ENCODE results near the gene IL1RAPL1.
"Not testable (repeated sequence)": the region's sequence is repeated elsewhere in the genome, so short reads cannot be mapped to it uniquely, and the experiment has no call there.

IL1RAPL1 gene

GRCh38 chrX:28800671-28801070 is 213.4 kb downstream of the IL1RAPL1 start:
- DNase-seq, result not testable (repeated sequence)

GRCh38 chrX:28802625-28803024 is 215.4 kb downstream of the IL1RAPL1 start:
- DNase-seq, result no peak

DNA sequence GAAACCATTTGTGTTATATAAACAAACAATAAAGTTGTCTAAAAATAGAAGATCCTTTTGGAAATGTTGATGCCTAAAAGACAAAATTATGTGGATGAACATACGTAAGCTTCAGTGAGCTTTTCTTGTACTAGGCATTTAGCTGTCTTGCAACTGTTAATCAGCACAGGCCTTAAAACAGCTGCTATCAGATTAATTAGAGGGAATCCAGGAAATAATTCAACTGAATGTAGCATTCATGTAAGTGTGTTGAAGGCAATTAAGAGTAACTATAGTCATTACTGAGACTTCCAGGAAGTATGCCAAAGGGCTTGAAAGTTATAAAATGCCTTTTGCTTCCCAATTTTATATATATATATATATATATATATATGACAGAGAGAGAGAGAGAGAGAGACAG is 248.7 kb downstream of the IL1RAPL1 start:
- DNase-seq, result no peak

DNA sequence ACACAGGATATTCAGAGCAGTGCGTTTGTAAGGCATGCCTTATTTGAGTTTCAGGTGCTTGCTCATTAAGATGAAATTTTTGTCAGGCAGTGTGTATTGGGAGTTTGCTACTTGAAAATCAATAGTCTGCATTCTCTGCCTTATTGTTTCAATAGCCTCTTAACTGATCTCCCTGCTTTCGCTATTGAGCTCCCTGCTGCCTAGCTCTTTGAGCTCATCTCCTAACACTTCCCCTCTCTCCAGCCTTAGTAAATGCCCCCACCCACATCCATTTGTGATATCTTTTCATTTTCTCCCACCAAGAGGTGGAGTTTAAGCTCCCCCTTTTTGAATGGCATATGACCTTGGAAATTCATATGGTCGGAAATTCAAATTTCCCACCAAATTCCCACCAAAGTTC is 256.6 kb downstream of the IL1RAPL1 start:
- DNase-seq, result no peak

DNA sequence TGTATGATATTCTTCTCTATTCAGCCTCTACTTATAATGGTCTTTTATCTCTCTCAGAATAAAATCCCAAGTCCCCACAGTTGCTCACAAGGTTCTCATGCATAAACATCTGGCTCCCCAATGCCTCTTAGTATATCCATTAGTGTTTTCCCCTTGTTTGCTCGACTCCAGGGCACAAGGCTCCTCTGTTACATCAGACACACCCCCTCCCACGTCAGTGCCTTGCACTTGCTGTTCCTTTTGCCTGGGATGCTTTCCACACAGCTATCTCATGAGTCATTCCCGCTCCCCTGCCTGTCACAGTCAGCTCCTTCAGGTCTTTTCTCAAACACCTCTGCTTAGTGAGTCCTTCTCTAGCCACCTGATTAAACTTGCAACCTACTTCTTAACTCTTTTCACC is 260.2 kb downstream of the IL1RAPL1 start:
- DNase-seq, result no peak

- DNase-seq, result no peak
Observed at GRCh38 chrX:28848707-28849106, 261.5 kb downstream of the IL1RAPL1 start.

GRCh38 chrX:28850955-28851354 is 263.7 kb downstream of the IL1RAPL1 start:
- DNase-seq, result no peak

DNA sequence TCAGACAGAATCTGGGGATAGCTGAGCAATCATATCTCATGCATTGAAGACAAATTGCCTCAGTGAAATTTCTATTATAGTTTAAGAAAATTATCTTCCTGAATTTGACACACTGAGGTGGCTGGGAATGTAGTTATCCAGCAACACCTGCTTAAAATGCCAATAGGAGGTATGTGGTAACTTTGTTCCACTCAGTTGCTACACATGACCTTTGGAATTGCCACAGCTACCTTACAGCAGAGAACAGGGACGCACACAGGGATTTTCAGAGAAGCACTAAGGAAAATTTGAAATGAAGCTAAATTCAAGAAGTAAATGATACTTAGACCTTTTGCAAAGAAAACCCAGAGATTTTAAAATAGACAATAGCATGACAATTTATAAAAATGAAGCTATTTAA is 264.6 kb downstream of the IL1RAPL1 start:
- no peak for DNase-seq

- DNase-seq, result no peak
Observed at GRCh38 chrX:28854637-28855036, 267.4 kb downstream of the IL1RAPL1 start.

GRCh38 chrX:28876408-28876807 is 289.2 kb downstream of the IL1RAPL1 start:
- DNase-seq, result no peak

GRCh38 chrX:28876901-28877300 is 289.7 kb downstream of the IL1RAPL1 start:
- no peak for DNase-seq

DNA sequence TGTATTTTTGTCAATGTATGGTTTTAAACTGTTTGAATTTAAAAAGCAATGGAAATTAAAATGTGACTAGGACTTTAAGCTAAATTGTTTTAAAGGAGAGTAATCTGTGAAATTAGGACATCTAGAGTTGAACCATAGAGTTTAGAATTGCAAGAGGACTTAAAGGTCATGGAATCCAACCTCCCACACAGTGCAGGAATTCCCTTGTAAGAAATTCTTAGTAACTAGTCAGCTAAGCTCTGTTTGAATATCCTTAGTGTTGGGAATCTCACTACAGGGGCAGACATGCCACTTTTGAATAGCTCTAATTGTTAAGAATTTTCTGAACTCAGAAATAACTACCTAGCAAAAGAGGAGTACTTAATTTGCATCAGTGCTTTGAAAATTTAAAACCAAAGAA is 292.9 kb downstream of the IL1RAPL1 start:
- DNase-seq, result no peak

GRCh38 chrX:28884823-28885222 is 297.6 kb downstream of the IL1RAPL1 start:
- DNase-seq, result no peak

DNA sequence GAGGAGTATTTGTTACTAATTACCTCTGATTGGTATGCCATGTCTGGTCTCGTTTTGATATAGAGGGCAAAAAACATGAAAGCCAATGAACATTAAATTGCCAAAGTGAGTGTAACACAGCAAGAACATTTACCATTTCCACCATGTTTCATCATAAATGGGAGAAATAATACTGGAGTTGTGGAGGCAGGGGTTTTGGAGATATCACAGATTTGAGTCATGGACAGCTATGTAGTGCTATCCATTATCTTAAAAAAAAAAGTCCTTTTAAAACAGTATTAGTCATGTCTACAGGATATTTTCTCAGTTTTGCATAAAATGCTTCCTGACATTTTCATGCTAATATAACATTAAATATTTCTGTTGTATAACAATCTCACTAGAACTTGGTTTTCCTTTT is 301.2 kb downstream of the IL1RAPL1 start:
- DNase-seq, result no peak

DNA sequence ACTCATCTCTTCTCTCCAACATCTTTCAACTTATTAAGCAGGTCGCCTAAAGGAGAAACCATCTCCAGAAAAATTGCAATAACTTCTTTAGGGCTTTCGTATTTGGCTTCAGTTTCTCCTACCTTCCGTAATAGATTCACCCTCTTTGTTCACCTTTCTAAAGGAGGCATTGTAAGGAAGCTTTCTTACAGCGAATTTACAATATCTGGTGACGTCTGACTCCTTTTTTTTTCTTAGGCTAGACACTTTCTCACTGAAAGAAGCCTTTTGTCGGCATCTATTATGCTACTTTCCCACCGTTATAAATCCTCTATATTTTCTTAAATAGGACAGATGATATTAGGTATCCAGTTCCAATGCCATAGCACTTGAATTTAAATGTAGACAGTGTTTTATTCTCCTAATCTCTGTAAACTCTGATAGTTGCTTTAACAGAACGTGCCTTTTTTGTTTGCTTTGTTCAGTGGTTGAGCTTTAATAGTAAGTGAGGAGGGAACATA is 302.4 kb downstream of the IL1RAPL1 start:
- DNase-seq, result no peak

GRCh38 chrX:28901637-28902036 is 314.4 kb downstream of the IL1RAPL1 start:
- no peak for DNase-seq

DNA sequence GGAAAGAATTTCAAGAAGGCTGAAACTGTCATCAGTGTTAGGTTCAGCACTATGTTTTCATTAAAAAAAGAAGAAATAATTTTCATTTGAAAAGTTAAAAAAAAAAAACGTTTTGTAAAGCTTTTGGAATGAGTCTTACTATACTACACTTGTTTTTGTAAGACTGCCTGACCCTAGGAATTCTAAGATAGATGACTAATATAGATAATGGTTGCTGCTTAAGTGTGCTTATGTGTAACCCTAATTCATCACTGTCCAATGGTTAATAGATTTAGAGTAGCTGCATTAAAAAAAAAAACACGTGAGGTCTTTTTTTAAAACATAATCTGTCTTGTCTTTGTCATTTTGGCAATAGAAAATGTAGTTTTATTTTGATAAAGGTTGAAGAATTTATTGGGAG is 323.2 kb downstream of the IL1RAPL1 start:
- DNase-seq, result no peak

GRCh38 chrX:28920153-28920943 is 333.1 kb downstream of the IL1RAPL1 start:
- DNase-seq, result no peak

DNA sequence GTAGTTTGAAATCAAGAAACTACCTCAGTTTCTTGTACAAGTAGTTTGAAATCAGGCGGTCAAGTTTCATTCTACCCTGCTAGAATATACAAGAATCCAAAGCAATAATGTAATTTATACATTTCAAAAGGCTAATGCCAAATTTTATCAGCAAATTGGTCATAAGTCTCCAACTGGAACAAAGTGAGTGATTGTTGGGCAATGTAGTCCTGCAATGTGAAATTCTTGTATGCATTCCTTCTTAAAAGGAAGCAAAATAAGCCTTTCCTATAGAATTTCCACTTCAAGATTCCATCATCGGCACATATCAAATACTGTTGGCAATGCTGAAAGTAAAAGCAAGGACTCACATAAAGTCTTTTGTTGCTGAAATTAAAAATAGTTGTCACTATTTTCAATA is 334.9 kb downstream of the IL1RAPL1 start:
- no peak for DNase-seq

GRCh38 chrX:28946846-28947245 is 359.6 kb downstream of the IL1RAPL1 start:
- DNase-seq, result no peak

DNA sequence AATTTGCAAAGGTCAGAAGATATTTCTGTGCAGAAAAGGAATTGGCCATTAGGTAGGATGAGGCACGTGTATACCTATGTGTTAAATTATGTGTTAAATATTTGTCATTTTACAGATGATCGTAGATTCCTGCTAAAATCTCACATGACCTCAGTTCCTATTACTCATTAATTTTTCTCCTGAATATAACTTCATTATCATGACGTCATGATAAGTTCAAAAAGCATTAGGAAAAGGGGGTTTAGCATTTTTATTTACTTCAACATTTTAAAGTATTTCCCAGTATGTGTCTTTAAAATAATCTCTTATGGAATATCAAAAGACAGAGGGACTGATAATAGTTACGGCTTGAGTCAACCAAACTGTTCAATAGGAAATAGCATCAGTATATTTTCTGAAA is 372.8 kb downstream of the IL1RAPL1 start:
- no peak for DNase-seq

- DNase-seq, result no peak
Observed at GRCh38 chrX:28966331-28966730, 379.1 kb downstream of the IL1RAPL1 start.

DNA sequence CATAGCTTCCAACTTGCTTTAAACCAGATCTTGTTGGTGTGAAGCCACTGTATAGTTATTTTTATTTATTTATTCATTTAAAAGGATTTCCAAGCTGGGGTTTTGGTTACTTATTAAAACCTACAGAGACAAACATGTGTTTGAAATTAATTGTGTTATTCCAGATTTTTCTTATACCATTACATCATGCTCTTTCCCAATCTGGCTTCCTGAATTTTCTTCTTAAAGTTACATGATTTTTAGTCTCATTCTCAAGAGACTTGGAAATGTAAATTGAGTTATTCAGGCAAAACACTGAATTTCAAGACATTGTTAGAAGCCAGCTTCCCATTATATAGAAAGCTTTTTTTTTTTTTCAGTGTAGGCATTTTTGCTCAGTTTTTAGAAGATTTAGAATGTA is 381.9 kb downstream of the IL1RAPL1 start:
- DNase-seq, result no peak

DNA sequence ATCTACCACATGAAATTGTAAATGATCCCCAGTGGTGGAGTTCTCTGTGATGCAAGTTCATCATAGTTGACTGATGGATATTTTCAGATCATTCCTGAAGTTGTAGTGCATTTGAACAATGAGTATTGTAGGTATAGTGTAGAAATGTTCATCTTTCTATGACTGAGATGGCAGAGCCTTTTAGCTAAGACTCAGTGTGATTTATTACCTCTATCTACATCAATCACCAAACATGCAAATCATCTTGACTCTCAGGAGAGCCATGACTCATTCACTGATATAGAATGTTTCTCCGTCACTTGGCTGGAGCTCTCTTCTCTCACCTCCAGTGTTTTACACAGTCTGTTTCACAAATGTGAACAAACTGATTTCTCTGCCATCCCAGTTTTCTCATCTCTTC is 392.6 kb downstream of the IL1RAPL1 start:
- DNase-seq, result no peak

GRCh38 chrX:28981952-28982351 is 394.7 kb downstream of the IL1RAPL1 start:
- DNase-seq, result no peak
